ENCODE results near the gene YIF1A.

- TF ChIP-seq, protein P1, sequence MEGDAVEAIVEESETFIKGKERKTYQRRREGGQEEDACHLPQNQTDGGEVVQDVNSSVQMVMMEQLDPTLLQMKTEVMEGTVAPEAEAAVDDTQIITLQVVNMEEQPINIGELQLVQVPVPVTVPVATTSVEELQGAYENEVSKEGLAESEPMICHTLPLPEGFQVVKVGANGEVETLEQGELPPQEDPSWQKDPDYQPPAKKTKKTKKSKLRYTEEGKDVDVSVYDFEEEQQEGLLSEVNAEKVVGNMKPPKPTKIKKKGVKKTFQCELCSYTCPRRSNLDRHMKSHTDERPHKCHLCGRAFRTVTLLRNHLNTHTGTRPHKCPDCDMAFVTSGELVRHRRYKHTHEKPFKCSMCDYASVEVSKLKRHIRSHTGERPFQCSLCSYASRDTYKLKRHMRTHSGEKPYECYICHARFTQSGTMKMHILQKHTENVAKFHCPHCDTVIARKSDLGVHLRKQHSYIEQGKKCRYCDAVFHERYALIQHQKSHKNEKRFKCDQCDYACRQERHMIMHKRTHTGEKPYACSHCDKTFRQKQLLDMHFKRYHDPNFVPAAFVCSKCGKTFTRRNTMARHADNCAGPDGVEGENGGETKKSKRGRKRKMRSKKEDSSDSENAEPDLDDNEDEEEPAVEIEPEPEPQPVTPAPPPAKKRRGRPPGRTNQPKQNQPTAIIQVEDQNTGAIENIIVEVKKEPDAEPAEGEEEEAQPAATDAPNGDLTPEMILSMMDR (IDR thresholded peaks at IDR 0.05; ENCODE audit: borderline replicate concordance, extremely low read depth, low read length, poor library complexity, severe bottlenecking) = no peak
- no peak for TF ChIP-seq EZH2 (IDR thresholded peaks at IDR 0.05; ENCODE audit: borderline replicate concordance, low read depth, low read length, severe bottlenecking)
Observed at GRCh38 chr11:66291706-66292542, 3.0 kb upstream of the YIF1A start, which contains the start of gene TMEM151A.

All from DND-41 (cell line).